ENCODE data around the gene HSPD1.

The HSPD1 gene

GRCh38 chr2:197437380-197437779 is 62.3 kb downstream of the HSPD1 start:
- no peak for DNase-seq (ENCODE audit: low read depth in 2 of 2)

Measured in stimulated activated CD8-positive, alpha-beta memory T cell treated with anti-CD3 and anti-CD28 coated beads, Interleukin-15, amount 100 ng/mL, for 48 hours (primary cell).